ENCODE measurements around the gene PRTFDC1. TPM values are rescaled to one million over a fixed set of nuclear protein-coding genes. Genes with fewer than 3 reads are reported as not detected.

PRTFDC1 gene
- total RNA-seq, 1 donor from 2014 or later = 1.0 TPM

GRCh38 chr10:24804956-24805355 lies 147.4 kb downstream of the PRTFDC1 start:
- intact Hi-C loops (cut with micrococcal nuclease) = no loop called here

- intact Hi-C loops (cut with micrococcal nuclease) = no loop called here
Observed at GRCh38 chr10:24804392-24804791, 148.0 kb downstream of the PRTFDC1 start.

DNA sequence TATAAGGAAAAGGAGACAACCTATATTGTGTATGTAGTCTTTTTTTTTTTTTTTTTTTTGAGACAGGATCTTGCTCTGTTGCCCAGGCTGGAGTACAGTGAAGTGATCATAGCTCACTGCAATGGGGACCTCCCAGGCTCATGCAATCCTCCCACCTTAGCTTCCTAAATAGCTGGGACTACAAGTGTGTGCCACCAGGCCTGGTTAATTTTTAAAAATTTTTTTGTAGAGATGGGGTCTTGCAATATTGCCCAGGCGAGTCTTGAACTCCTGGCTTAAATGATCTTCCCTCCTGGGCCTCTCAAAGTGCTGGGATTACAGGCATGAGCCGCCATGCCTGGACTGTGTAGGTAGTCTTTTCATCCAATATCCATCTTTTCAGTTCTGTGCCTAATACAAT lies 150.0 kb downstream of the PRTFDC1 start:
- intact Hi-C loops (cut with micrococcal nuclease) = no loop called here

GRCh38 chr10:24800861-24801260 lies 151.5 kb downstream of the PRTFDC1 start:
- intact Hi-C loops (cut with micrococcal nuclease) = loop anchor here (2.0 kb wide), 1 partner anchor 20 kb away; no protein-coding TSS in a partner anchor

Other genes with a start within 250 kb of the PRTFDC1 start
- 40.0 and 40.8 TPM in 2 replicates for gene ARHGAP21, start 228.7 kb downstream of the PRTFDC1 start, total RNA-seq
- 0.12 and 0.20 TPM in 2 replicates for gene ENKUR, start 63.6 kb upstream of the PRTFDC1 start, total RNA-seq
- 1.3 and 1.9 TPM in 2 replicates for gene THNSL1, start 64.0 kb upstream of the PRTFDC1 start, total RNA-seq
- gene GPR158, start 222.4 kb upstream of the PRTFDC1 start, total RNA-seq = not detected in 2 replicates

Measured in T-helper 1 cell treated with Interleukin-12 subunit alpha and Interleukin-12 subunit beta and Interleukin-4 antibody, amounts not matched to agents 30 ng/mL and 1 ng/mL, for 36 hours (primary cell).